ENCODE results near the gene RSPH1.

DNA sequence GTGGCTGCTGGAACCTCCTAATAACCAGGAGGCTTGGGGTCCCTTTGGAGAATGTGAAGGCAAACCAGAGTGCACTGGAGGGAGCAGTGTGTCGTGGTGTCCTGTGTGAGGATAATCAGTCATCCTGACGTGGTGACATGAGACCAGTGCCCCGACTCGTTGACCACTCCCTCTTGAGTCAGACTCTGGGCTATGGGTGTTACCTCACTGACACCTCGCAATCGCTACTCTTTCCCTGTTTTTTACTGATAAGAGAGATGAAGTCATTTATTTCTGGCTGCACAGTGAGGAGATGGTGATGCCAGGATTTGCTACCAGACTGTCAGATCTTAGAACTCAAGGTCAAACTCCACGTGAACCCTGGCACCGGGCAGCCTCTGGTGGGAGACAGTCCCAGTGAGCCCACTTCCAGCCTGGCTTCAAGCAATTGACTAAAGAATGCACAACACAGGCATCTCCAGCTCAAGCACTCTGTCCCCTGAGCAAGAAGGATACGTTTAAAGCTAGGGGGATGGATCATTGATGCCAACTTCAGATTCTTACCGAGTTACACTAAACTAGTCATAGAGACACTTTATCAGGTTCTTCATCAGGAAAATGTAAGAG is 62.0 kb downstream of the RSPH1 start:
- TF ChIP-seq, protein P1, sequence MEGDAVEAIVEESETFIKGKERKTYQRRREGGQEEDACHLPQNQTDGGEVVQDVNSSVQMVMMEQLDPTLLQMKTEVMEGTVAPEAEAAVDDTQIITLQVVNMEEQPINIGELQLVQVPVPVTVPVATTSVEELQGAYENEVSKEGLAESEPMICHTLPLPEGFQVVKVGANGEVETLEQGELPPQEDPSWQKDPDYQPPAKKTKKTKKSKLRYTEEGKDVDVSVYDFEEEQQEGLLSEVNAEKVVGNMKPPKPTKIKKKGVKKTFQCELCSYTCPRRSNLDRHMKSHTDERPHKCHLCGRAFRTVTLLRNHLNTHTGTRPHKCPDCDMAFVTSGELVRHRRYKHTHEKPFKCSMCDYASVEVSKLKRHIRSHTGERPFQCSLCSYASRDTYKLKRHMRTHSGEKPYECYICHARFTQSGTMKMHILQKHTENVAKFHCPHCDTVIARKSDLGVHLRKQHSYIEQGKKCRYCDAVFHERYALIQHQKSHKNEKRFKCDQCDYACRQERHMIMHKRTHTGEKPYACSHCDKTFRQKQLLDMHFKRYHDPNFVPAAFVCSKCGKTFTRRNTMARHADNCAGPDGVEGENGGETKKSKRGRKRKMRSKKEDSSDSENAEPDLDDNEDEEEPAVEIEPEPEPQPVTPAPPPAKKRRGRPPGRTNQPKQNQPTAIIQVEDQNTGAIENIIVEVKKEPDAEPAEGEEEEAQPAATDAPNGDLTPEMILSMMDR (conservative IDR thresholded peaks at IDR 0.05): no peak
- TF ChIP-seq ZFX (IDR thresholded peaks at IDR 0.05): no peak

Data from C4-2B (cell line).